ENCODE results near the gene NRIP1.

NRIP1 gene

GRCh38 chr21:15063814-15064575 lies 805 bp downstream of the NRIP1 start:
- peak; percentile 9 for DNase-seq

GRCh38 chr21:15063081-15063813 lies 1.6 kb downstream of the NRIP1 start:
- DNase-seq = peak; percentile 50

- DNase-seq = no peak
Measured at GRCh38 chr21:15062606-15062965, 2.2 kb downstream of the NRIP1 start.

GRCh38 chr21:15061747-15062605 lies 2.8 kb downstream of the NRIP1 start:
- no peak for DNase-seq

GRCh38 chr21:15061279-15061678 lies 3.5 kb downstream of the NRIP1 start:
- DNase-seq = no peak

- DNase-seq = no peak
Measured at GRCh38 chr21:15060543-15061175, 4.1 kb downstream of the NRIP1 start.

- DNase-seq = no peak
Measured at GRCh38 chr21:15059397-15059796, 5.4 kb downstream of the NRIP1 start.

- no peak for DNase-seq
Measured at GRCh38 chr21:15058854-15059263, 5.9 kb downstream of the NRIP1 start.

GRCh38 chr21:15057285-15057684 lies 7.5 kb downstream of the NRIP1 start:
- DNase-seq = no peak

GRCh38 chr21:15054606-15055239 lies 10.1 kb downstream of the NRIP1 start:
- no peak for DNase-seq

- DNase-seq = no peak
Measured at GRCh38 chr21:15054089-15054488, 10.7 kb downstream of the NRIP1 start.

GRCh38 chr21:15053500-15053899 lies 11.3 kb downstream of the NRIP1 start:
- DNase-seq = no peak

GRCh38 chr21:15052459-15052763 lies 12.4 kb downstream of the NRIP1 start:
- no peak for DNase-seq

GRCh38 chr21:15051644-15052458 lies 12.9 kb downstream of the NRIP1 start:
- no peak for DNase-seq

- DNase-seq = no peak
Measured at GRCh38 chr21:15050568-15051377, 14.0 kb downstream of the NRIP1 start.

GRCh38 chr21:15045017-15045416 lies 19.8 kb downstream of the NRIP1 start:
- no peak for DNase-seq

- no peak for DNase-seq
Measured at GRCh38 chr21:15042531-15042930, 22.3 kb downstream of the NRIP1 start.

GRCh38 chr21:15039607-15040299 lies 25.0 kb downstream of the NRIP1 start:
- no peak for DNase-seq

GRCh38 chr21:15037900-15038293 lies 26.9 kb downstream of the NRIP1 start:
- DNase-seq = no peak
